Tibial artery (tissue), 4 donors: Measurements from ENCODE around the gene OST4.

Source experiments
- DNase-seq, 2 donors: peaks; one replicate each; pipeline ENCODE4 v3.0.0-alpha.2; 2019
- H3K27ac ChIP-seq, 2 donors: fragments of 200-600 bp; sonication (generic) in 1 of 2; 1 replicate in 1 of 2; 2 replicates in 1 of 2; pipeline ENCODE4 v1.5.1; 2018 to 2019; ENCODE audit warnings: mild to moderate bottlenecking in 1 of 2
- H3K27me3 ChIP-seq, 2 donors: fragments of 200-600 bp; sonication (generic) in 1 of 2; one replicate each; pipeline versions ENCODE4 v1.5.1 to v1.6.0; 2016 to 2019
- H3K36me3 ChIP-seq, 3 donors: fragments of 200-600 bp; sonication (generic) in 2 of 3; one replicate each; pipeline ENCODE4 v1.5.1; 2016 to 2019; ENCODE audit warnings: mild to moderate bottlenecking in 2 of 3
- H3K4me1 ChIP-seq, 4 donors: fragments of 200-600 bp; sonication (generic) in 2 of 4; 1 replicate in 3 of 4; 2 replicates in 1 of 4; pipeline ENCODE4 v1.5.1; 2016 to 2019
- H3K4me3 ChIP-seq, 2 donors: fragments of 200-600 bp; sonication (generic) in 1 of 2; 1 replicate in 1 of 2; 2 replicates in 1 of 2; pipeline ENCODE4 v1.5.1; 2018 to 2019; ENCODE audit warnings: mild to moderate bottlenecking in 2 of 2
- H3K9me3 ChIP-seq, 3 donors: fragments of 200-600 bp; sonication (generic) in 1 of 3; one replicate each; pipeline ENCODE4 v1.5.1; 2016 to 2019
- intact Hi-C: fragments of 100-400 bp; cut with DNase I; formaldehyde crosslinking; loops from one replicate; pipeline ENCODE4 v1.15.0; 2023; ENCODE audit warnings: low total_unique reads
- TF ChIP-seq, protein P1 (sequence below), 2 experiments: fragments of 200-600 bp in 1 of 2; fragments of 450-650 bp in 1 of 2; IDR thresholded peaks; one replicate each; pipeline ENCODE4 v1.5.1; 2017 to 2019; ENCODE audit warnings: antibody characterized with exemption in 2 of 2, mild to moderate bottlenecking in 1 of 2, moderate library complexity in 1 of 2

Gene OST4

GRCh38 chr2:27086090-27086723 lies 14.8 kb upstream of the OST4 start:
- H3K27ac ChIP-seq = peak overlapping the region; percentile 91 to 96
- H3K27me3 ChIP-seq = no peaks in the 10 kb centered on the region
- H3K4me1 ChIP-seq = peaks cover 0 to 43% (median 35%) of the 10 kb centered on the region in 4 donors
- H3K36me3 ChIP-seq = peaks cover 10 to 19% (median 18%) of the 10 kb centered on the region in 3 donors
- H3K9me3 ChIP-seq = no peaks in the 10 kb centered on the region
- H3K4me3 ChIP-seq = peak overlapping the region; percentile 63 to 85
- intact Hi-C loops = loop anchor here (5.0 kb wide), 1 partner anchor 34 kb away; the partner anchor contains the start of gene AGBL5
- DNase-seq = peak; percentile 93 to 97
- TF ChIP-seq, protein P1, sequence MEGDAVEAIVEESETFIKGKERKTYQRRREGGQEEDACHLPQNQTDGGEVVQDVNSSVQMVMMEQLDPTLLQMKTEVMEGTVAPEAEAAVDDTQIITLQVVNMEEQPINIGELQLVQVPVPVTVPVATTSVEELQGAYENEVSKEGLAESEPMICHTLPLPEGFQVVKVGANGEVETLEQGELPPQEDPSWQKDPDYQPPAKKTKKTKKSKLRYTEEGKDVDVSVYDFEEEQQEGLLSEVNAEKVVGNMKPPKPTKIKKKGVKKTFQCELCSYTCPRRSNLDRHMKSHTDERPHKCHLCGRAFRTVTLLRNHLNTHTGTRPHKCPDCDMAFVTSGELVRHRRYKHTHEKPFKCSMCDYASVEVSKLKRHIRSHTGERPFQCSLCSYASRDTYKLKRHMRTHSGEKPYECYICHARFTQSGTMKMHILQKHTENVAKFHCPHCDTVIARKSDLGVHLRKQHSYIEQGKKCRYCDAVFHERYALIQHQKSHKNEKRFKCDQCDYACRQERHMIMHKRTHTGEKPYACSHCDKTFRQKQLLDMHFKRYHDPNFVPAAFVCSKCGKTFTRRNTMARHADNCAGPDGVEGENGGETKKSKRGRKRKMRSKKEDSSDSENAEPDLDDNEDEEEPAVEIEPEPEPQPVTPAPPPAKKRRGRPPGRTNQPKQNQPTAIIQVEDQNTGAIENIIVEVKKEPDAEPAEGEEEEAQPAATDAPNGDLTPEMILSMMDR (IDR thresholded peaks at IDR 0.05) = peak; percentile 82 to 95

GRCh38 chr2:27085673-27086089 lies 14.2 kb upstream of the OST4 start:
- H3K9me3 ChIP-seq = no peaks in the 10 kb centered on the region
- H3K4me3 ChIP-seq = peak overlapping the region; percentile 63 to 85
- peak overlapping the region; percentile 91 to 96 for H3K27ac ChIP-seq
- TF ChIP-seq, protein P1 (IDR thresholded peaks at IDR 0.05) = peak; percentile 15 to 52
- H3K4me1 ChIP-seq = peaks cover 0 to 48% (median 40%) of the 10 kb centered on the region in 4 donors
- peak; percentile 86 to 94 for DNase-seq
- intact Hi-C loops = loop anchor here (2.0 to 5.0 kb wide), 2 partner anchors 33 to 115 kb away; partner anchors contain the start of genes AGBL5 and MAPRE3
- H3K36me3 ChIP-seq = peaks cover 10 to 19% (median 18%) of the 10 kb centered on the region in 3 donors
- no peaks in the 10 kb centered on the region for H3K27me3 ChIP-seq

DNA sequence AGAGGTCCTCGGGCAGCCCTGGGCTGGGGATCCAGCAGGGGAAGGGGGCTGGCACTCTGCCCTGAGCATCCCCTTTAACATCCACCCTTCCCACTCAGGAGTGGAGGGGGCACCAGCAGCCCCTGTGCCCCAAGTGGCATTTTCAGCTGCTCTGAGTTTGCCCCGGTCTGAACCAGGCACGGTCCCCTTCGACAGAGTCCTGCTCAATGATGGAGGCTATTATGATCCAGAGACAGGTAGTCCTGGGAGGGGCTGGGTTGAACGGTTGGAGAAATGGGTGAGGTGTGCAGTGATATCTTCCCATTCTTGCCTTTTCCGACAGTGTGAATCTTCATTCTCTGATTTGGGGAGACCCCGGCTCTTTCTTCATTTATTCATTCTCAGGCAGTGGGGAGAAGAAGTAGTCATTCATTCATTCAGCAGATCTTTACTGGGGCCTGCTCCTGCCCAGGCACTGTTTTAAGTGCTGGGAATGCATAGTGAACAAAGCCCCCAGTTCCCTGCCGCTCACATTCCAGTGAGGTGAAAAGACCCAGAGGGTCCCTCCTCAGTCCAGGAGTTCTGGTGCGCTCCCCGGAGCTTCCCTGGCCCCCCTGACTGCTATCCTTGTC lies 13.7 kb upstream of the OST4 start:
- intact Hi-C loops = loop anchor here (2.0 to 5.0 kb wide), 2 partner anchors 33 to 114 kb away; partner anchors contain the start of genes AGBL5 and MAPRE3
- H3K9me3 ChIP-seq = no peaks in the 10 kb centered on the region
- peaks cover 10 to 19% (median 18%) of the 10 kb centered on the region in 3 donors for H3K36me3 ChIP-seq
- no peak for DNase-seq
- H3K4me3 ChIP-seq = peak overlapping the region; percentile 63 to 85
- peaks cover 0 to 53% (median 45%) of the 10 kb centered on the region in 4 donors for H3K4me1 ChIP-seq
- H3K27me3 ChIP-seq = no peaks in the 10 kb centered on the region
- TF ChIP-seq, protein P1 (IDR thresholded peaks at IDR 0.05) = no peak
- H3K27ac ChIP-seq = peak overlapping the region; percentile 91 to 96

- no peaks in the 10 kb centered on the region for H3K9me3 ChIP-seq
- TF ChIP-seq, protein P1 (IDR thresholded peaks at IDR 0.05) = no peak
- H3K27ac ChIP-seq = peak overlapping the region; percentile 91 to 96
- peaks cover 10 to 19% (median 18%) of the 10 kb centered on the region in 3 donors for H3K36me3 ChIP-seq
- H3K4me3 ChIP-seq = no peak overlapping the region
- H3K27me3 ChIP-seq = no peaks in the 10 kb centered on the region
- intact Hi-C loops = loop anchor here (2.0 to 5.0 kb wide), 3 partner anchors 32 to 114 kb away; partner anchors contain the start of genes AGBL5, MAPRE3 and TMEM214
- no peak for DNase-seq
- peaks cover 0 to 59% (median 49%) of the 10 kb centered on the region in 4 donors for H3K4me1 ChIP-seq
These were observed 13.0 kb upstream of the OST4 start for GRCh38 chr2:27084297-27085061.
